SIG-M5 treated with dmso at 0.1 percent for 504 hours (cell line): Measurements from ENCODE around the gene AKR1D1.

ENCODE experiments used
- DNase-seq: peaks from one replicate; lab custom pipeline; 2025; ENCODE audit not compliant: unreplicated experiment; lab: John Stamatoyannopoulos, UW

The AKR1D1 gene

GRCh38 chr7:138161600-138162081 is 85.4 kb downstream of the AKR1D1 start:
- DNase-seq: peak; percentile 85

GRCh38 chr7:138162236-138162635 is 86.0 kb downstream of the AKR1D1 start:
- DNase-seq: no peak

- no peak for DNase-seq
Measured at GRCh38 chr7:138163800-138164199, 87.5 kb downstream of the AKR1D1 start.

- no peak for DNase-seq
Measured at GRCh38 chr7:138164804-138165203, 88.5 kb downstream of the AKR1D1 start.

GRCh38 chr7:138166681-138167080 is 90.4 kb downstream of the AKR1D1 start:
- no peak for DNase-seq

GRCh38 chr7:138167222-138167621 is 91.0 kb downstream of the AKR1D1 start:
- no peak for DNase-seq

- no peak for DNase-seq
Measured at GRCh38 chr7:138167869-138168296, 91.6 kb downstream of the AKR1D1 start.
